ENCODE results near the gene ST8SIA5. TPM values are rescaled to one million over a fixed set of nuclear protein-coding genes. Genes with fewer than 3 reads are reported as not detected.

The ST8SIA5 gene
- total RNA-seq, 1 experiment from 2014 or later, result 0.54 TPM

DNA sequence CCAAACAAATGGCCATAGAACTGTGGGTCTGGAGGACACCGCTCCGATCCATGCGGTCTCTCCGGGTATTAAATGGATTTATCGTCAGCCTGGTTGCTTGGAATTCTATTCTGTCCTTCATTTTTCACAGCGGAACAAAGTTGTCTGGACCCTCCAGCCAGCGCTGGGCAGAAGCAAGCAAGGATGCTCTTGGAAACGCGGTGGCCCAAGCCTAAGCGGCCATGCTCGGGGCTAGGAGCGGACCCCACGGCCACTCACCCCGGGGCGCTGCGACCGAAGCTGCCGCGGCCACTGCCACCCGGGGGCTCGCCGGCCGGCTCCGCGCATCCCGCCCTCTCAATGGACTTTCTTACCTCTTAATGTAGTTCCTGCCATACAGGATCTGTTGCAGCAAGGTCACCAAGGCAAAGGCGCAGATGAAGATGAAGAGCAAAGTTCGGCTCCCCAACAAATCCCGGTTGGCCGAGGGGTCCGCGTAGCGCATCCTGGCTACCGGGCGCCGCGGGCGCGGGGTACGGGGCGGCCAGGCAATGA is 761 bp downstream of the ST8SIA5 start:
- no TSS peak for BruUV-seq (replicated peaks)
- Histone ChIP-seq H3K27ac (ENCODE audit: low read depth, low read length) (no peak overlapping the region), H3K79me2 (ENCODE audit: insufficient read depth, low read length) (no peaks in the 10 kb centered on the region), H2AFZ (ENCODE audit: low read depth, low read length, poor library complexity, severe bottlenecking) (no peak overlapping the region), H3K9ac (ENCODE audit: low read length) (no peak overlapping the region), H3K27me3 (ENCODE audit: insufficient read depth, low read length) (peaks cover 10% of the 10 kb centered on the region; the same call in 1 of the 2 replicates), H4K20me1 (ENCODE audit: insufficient read depth) (no peaks in the 10 kb centered on the region), H3K9me3 (ENCODE audit: control insufficient read depth in 1 of 2, insufficient read depth in 1 of 2, low read depth in 1 of 2, low read length in 2 of 2) (no peaks in the 10 kb centered on the region), H3K4me2 (ENCODE audit: low read length) (no peak overlapping the region), H3K9me2 (ENCODE audit: insufficient read depth) (no peaks in the 10 kb centered on the region), H3K4me3 (replicated peaks in 1 of 2; ENCODE audit: low read depth in 1 of 2, low read length in 2 of 2) (no peak overlapping the region), H3K4me1 (ENCODE audit: control insufficient read depth in 1 of 2, insufficient read depth in 2 of 2, low read length in 2 of 2) (no peaks in the 10 kb centered on the region), H3K36me3 (ENCODE audit: control insufficient read depth in 1 of 2, insufficient read depth in 2 of 2, low read length in 2 of 2) (no peaks in the 10 kb centered on the region)
- POLR2A ChIA-PET, result no interaction called here
- no peak for DNase-seq (ENCODE audit: low read depth, low spot score)
- intact Hi-C loops (cut with micrococcal nuclease), result no loop called here
- no peak for ATAC-seq
- RAD21 ChIA-PET (ENCODE audit: low non-redundant PET in 1 of 2, low total read pairs in 2 of 2, uncharacterized antibody in 2 of 2, unreplicated experiment in 2 of 2), result no interaction called here
- TF ChIP-seq YY1 (IDR thresholded peaks at IDR 0.05; ENCODE audit: extremely low read depth, insufficient replicate concordance, low read depth, low read length) (no peak), MAX (IDR thresholded peaks at IDR 0.05) (no peak), SIN3A (IDR thresholded peaks at IDR 0.05; ENCODE audit: low read depth) (no peak), EZH2phosphoT487 (IDR thresholded peaks at IDR 0.05; ENCODE audit: borderline replicate concordance) (no peak), SRF (IDR thresholded peaks at IDR 0.05; ENCODE audit: low read depth) (no peak), CTCF (IDR thresholded peaks at IDR 0.05 in 2 of 3, conservative IDR thresholded peaks at IDR 0.05 in 1 of 3; ENCODE audit: borderline replicate concordance in 1 of 3, insufficient read depth in 1 of 3, low read depth in 2 of 3, low read length in 2 of 3) (no peak), ELF1 (IDR thresholded peaks at IDR 0.05; ENCODE audit: borderline replicate concordance, low read depth) (no peak)
- TF ChIP-seq, protein P1, sequence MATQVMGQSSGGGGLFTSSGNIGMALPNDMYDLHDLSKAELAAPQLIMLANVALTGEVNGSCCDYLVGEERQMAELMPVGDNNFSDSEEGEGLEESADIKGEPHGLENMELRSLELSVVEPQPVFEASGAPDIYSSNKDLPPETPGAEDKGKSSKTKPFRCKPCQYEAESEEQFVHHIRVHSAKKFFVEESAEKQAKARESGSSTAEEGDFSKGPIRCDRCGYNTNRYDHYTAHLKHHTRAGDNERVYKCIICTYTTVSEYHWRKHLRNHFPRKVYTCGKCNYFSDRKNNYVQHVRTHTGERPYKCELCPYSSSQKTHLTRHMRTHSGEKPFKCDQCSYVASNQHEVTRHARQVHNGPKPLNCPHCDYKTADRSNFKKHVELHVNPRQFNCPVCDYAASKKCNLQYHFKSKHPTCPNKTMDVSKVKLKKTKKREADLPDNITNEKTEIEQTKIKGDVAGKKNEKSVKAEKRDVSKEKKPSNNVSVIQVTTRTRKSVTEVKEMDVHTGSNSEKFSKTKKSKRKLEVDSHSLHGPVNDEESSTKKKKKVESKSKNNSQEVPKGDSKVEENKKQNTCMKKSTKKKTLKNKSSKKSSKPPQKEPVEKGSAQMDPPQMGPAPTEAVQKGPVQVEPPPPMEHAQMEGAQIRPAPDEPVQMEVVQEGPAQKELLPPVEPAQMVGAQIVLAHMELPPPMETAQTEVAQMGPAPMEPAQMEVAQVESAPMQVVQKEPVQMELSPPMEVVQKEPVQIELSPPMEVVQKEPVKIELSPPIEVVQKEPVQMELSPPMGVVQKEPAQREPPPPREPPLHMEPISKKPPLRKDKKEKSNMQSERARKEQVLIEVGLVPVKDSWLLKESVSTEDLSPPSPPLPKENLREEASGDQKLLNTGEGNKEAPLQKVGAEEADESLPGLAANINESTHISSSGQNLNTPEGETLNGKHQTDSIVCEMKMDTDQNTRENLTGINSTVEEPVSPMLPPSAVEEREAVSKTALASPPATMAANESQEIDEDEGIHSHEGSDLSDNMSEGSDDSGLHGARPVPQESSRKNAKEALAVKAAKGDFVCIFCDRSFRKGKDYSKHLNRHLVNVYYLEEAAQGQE (IDR thresholded peaks at IDR 0.05; ENCODE audit: low read depth), result no peak
- CTCF ChIA-PET, result no interaction called here

All from HCT116 (cell line).